ENCODE results near the gene TPH1.

Gene TPH1

DNA sequence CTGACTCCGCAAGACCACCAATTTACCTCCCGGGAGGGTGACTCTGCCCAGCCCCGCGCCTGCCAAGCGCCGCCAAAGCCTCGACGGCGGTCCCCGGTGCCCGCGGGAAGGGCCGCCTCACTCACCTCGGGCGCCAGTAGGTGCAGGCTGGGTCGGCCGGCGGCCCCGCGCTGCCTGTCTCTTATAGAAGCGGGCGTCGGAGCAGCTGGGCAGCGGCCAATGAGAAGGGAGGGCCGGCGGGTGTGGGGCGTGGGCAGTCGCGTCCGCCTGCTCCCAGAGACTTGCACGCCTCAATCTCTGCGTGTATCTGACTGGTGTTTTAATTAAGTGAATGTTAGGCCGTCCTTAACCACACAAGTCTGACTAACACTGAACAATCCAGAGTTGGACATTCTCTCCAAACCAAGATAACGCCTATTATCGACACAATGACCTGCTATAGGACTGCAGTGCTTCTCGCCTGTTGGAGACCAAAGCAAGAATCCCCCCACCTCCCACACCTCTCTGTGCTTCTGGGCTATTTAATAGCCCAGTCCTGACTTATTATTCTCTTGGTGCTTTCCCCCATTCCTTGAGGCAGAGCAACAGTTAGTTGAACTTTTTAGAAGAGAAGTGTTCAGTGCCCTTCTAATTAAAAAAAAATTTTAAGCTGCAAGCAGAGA, at the start of gene TPH1:
TSS of gene TPH1 (minus strand) at position 154 of the 662 bp plus-strand sequence. CDS start 5,507 bp downstream, outside the sequence.
- DNase-seq (ENCODE audit: low read depth in 3 of 3): no peak

DNA sequence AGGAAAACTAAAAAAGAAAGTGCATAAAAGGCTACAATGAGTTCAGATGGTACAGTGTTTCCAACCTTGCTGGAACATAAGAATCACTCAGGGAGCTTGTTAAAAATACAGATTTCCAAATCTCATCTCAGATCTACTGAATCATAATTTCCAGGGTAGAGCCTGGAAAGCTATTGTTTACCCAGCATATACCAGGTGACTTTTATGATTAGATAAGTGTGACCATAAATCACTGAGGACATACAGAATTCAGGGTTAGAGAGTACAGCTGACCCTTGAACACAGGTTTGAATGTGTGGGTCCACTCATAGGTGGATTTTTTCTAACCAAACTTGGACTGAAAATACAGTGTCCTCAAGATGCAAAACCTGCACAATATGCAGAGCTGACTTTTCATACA, 47.9 kb upstream of the TPH1 start:
- no peak for DNase-seq (ENCODE audit: low read depth in 3 of 3)

DNA sequence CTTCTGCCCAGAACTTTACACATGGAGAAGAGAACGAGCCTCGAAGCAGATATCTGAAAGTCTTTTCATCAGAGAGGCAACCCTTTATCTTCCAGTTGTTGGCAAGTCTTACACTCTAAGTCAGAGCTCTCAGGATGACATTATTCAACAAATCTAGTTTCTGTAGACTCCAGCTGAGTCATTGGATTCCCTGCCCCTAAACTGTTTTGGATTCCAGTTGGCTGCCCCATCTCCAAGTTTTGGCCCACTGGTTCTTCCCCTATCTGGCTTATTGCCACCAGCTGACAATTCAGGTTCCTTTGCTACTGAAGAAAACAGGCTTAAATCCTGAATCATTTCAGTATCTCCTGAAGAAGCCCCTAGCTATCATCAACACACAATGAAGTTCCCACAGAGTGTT, 45.7 kb upstream of the TPH1 start:
- DNase-seq (ENCODE audit: low read depth in 3 of 3): no peak

DNA sequence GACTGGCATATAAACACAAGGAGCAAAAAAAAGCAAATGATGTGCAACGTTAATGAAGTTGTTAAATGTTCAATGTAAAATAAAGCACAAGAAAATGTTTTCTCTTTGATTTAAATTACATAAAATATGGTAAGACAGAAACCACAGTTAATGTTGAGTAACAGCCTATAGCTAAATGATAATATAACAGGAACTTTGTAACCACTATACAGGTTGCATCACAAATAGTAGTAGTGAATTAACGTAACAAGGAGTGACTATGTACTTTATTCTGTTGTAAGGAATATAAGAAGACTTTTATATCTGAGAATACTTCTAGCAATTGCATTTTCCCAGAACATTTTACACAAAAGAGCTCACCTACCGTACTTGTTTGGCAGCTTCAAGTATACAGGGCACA, 42.9 kb upstream of the TPH1 start:
- DNase-seq (ENCODE audit: low read depth in 3 of 3): no peak

DNA sequence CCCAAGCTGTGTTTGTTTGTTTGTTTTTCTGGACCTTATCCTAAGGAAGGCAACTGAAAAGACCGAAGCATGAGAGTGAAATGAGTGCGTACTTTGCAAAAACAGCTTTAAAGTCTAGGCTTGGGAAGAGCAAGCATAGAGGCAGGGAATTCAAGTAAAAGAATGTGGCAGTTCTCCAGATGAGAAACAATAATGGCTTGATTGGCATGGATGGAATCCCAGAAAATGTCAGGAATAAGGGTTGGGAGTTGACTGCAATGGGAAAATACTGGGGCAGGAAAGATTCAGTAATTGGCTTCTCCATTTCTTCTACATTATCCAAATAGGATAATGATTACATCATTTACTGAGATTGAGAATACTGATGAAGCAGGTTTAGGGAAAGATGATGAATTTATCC, 42.3 kb upstream of the TPH1 start:
- DNase-seq (ENCODE audit: low read depth in 3 of 3): no peak

DNA sequence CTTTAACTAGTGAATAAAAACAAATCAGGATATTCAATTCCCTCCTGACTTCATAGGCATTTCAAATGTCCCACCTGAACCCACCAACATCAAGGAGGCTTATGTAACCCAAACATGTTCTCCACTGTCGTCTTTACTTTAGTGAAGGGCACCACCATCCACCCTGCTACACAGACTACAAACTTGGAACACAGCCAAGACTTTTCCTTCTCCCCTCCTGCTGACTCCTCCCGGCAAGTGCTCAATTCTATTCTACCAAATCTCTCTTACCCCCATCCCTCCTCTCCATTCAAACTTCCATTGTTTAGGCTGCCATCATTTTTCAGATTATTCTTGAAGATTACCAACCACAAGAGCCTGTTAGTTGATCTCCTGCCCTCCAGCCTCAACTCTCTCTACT, 35.5 kb upstream of the TPH1 start:
- no peak for DNase-seq (ENCODE audit: low read depth in 3 of 3)

DNA sequence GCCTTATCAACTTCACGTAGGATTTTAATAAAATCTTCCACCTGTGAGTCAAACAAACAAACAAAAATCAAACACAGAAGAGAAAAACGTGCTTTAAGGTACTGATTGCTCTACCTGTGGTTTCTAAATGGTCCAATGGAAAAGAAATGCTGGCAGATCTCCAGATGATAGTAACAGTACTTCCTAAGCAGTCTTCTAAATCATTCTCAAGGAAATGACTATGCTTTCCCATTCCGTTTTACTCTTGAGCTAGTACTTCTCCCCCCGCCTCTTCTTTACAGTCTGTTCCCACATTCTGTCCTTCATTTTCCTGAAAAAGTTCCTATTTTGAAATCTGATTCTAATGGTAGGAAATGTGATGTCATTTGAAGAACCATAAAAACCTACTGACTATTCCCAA, 34.4 kb upstream of the TPH1 start:
- no peak for DNase-seq (ENCODE audit: low read depth in 3 of 3)

DNA sequence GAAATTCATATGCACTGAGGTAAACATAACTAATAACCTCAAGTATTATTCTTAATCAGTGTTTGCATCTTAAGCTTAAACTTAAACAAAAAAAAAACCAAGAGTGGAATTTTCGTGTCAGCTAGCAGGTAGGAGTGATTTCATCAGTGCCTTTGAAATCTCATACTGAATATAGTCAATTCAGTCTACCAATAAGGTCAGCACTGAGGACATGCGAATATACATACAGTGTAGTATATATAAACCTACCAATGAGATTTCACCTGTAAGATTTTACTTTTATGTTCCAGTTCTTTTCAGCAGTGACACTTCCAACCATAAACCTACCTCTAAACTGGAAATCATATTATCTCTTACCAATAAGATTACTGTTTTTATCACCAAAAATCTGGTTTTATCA, 32.8 kb upstream of the TPH1 start:
- DNase-seq (ENCODE audit: low read depth in 3 of 3): no peak

DNA sequence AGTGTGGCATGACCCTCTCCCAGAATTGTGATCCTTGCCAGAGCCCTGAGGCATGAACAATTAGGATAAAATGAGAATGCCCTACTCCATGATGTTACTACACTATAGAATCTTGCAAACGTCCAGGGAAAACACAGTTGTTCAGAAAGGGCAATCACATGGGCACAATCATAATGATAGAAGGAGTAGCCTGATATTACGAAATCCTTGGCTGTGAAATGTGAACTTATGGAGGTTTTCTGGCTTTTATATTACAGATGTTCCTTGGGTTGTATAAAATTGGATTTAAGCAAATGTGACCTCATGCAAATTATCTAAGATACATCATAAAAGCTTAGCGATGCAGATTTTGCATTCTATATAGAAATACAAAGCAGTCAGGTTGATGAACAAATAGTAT, 29.4 kb upstream of the TPH1 start:
- DNase-seq (ENCODE audit: low read depth in 3 of 3): no peak

DNA sequence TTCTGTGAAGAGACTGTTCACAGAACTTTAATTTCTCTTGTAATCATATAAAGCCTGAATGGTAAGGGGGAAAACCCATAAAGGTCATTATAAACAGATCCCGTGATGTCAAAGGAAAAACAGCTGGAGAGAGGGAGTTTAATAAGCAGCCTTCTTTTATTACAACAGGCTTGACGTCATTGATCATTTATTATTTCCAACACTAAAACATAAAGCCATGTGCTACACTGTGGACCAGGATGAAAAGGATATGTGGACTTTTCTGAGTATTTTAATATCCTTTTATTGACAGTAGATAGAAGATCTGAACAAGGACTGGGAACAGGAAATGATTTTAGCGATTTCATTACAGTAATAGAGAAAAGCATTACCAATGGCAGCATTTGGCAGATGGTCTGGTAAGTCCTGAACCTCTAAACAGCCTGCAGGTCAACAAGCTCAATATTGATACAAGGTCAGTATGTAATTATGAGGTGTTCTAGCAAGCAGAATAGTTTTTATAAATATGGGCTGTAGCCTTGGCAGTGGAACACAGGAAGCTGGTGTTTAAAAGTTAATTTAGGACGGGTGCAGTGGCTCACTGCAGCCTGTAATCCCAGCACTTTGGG, 25.1 kb upstream of the TPH1 start:
- DNase-seq (ENCODE audit: low read depth in 3 of 3): no peak

DNA sequence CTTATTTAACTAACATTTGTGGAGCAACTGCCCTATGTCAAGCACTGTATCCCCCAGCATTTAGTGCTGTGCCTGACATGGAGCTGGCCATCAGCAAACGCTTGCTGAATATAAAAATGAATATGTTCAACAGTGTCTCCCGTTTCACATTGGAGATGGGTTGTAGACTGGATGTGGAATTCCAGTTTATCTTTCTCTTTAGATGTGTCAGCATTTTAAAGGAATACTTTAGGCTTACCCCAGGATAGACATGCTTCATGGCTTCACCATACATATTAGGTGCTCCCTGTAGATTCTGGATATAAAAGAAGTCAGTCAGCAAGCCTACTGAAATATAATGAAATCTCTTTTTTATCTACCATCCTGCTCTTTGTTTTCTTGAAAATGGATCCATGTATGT, 21.3 kb upstream of the TPH1 start:
- no peak for DNase-seq (ENCODE audit: low read depth in 3 of 3)

DNA sequence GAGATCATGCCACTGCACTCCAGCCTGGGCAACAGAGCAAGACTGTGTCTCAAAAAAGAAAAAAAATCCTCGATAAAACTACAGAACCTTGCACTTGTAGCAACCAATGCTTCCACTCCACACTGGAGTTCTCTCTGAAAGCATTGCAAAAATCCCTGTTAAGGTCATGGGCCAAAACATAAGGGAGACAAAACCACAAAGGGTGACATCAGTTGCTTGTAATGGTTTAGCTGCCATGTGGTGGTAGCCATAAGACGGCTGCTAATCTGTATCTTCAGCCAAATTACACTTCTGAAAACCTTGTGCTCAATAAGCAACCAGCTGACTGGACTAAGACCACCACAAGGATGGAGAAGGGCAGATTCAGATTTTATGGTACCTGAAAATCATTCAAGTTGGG, 20.6 kb upstream of the TPH1 start:
- DNase-seq (ENCODE audit: low read depth in 3 of 3): no peak

DNA sequence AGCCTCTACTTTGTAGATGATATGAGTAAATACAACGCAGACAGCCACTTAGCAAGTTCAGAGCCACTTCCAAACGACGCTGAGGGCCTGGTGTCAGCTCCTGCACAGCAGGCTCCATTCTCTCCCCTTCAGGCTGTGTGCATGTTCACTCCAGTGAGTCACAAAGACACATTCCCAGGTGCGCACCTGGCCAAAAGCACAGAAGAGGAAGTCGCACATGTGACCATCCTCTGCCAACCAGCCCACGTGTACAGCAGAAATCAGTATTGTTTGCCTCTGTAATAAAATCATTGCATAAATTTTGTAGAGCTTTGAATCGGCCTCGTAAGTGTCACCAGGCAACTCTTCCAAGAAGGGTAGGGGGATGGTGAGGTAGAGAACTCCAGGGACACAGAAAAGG, 19.5 kb upstream of the TPH1 start:
- no peak for DNase-seq (ENCODE audit: low read depth in 3 of 3)

DNA sequence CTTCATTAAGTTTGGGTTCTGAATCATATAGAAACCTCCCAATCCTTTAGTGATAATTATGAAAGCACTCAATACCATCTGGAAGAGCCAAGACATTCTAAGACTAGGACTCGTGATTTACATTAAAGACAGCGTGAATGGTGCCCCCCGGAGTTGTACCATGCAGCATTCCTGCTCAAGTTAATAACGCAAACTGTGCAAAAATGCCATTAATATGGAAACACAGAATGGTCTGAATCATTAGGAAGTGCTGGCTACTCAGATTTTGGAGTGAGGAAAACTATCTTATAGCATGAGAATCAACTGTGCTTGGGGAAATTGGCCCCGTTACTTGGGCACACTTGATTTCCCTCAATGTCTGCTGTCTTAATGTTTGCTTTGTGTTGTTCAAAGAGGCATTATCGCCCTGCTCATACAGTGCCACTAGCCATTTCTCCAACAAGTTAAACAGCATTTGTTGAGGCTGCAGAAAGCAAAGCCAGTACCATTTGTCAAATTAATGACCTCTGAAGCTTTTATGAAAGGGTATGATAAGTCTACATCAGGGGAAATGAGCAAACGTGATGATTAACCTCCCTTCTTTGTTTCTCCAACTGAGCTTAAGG, 18.5 kb upstream of the TPH1 start:
- no peak for DNase-seq (ENCODE audit: low read depth in 3 of 3)

DNA sequence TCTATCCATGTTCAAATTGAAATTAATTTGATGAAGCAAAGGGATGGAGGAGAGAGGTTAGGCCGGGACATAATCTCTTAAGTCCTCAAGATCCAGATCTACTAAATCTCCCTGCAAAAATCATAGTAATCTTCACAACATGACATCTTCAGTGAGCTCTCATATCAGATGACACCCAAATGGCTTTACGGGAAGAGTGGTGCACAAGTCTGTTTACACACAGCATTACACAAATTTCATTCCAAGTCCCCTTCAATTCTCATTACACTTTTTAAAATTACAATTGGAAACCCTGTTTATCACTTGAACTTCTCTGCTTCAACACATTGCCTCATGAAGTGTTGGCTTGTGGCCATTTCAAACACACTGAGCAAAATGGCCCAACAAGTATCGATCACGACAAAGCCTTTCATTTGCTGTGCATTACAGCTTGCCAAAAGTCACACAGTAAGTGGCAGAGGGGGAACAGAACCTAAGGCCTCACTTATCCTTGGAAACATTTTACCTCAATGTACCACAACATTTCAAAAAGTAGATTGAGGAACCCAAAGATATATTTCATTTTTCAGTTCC, 17.9 kb upstream of the TPH1 start:
- no peak for DNase-seq (ENCODE audit: low read depth in 3 of 3)

DNA sequence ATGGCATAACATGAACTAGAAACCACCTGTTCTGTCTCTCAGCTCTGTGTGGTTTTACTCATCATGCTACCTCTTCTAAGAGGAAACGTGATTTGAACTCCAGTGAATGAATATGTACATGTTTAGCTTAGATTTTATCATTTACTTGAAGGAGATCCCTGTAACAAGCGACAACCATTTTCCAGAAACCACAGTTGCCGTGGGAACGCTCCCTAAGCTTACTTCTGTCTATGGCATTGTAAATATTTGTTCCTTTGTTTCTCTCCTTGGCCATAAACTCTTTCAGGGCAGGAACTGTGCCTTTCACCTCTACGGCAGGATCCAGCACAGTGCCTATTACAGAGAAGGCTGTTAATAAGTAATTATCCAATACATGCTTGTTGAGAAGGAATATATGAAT, 17.1 kb upstream of the TPH1 start:
- no peak for DNase-seq (ENCODE audit: low read depth in 3 of 3)

DNA sequence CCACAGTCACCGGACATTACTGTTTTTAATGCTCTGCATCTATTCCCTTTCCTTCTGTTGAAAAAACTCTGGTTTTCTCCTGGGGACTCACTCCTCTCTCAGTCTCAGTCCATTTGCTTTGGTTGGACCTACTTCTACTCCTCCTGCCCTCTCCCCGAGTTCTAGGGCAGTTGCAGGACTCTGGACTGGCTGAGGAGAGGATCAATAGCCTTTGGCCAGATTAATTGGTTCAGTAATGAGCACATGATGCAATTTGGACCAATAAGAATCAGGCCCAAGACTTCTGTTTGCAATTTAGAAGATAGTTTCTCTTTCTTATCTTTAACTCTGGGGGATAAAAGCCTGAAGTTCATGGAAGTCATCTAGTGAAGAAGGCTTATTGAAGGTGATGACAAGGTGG, 15.3 kb upstream of the TPH1 start:
- DNase-seq (ENCODE audit: low read depth in 3 of 3): no peak

DNA sequence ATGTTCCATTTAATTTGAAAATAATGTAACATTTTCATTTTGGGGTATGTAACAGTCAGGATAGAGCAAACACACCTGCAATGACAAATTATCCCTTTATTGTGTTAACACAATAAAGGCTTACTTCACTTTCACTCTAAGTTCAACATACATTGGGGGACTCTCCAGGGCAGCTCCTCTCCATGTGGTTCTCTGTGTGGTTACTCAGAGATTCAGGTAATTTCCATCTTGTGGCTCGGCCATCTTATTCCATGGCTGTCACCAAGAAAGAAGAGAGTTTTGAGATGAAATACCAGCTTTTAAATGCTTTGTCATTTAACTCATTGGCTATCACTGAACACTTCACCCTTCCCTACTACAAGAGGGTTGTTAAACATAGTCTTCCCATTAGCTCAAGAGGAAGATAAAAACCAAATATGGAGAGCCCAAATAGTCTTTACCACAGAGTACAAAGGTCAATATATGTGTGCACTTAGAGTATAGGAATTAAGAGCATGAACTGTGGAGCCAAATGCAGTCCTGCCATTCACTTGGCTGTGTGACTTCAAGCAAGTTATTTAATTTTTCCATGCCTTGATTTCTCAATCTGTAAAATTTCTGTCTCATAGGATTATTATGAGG, 10.6 kb upstream of the TPH1 start:
- DNase-seq (ENCODE audit: low read depth in 3 of 3): no peak

DNA sequence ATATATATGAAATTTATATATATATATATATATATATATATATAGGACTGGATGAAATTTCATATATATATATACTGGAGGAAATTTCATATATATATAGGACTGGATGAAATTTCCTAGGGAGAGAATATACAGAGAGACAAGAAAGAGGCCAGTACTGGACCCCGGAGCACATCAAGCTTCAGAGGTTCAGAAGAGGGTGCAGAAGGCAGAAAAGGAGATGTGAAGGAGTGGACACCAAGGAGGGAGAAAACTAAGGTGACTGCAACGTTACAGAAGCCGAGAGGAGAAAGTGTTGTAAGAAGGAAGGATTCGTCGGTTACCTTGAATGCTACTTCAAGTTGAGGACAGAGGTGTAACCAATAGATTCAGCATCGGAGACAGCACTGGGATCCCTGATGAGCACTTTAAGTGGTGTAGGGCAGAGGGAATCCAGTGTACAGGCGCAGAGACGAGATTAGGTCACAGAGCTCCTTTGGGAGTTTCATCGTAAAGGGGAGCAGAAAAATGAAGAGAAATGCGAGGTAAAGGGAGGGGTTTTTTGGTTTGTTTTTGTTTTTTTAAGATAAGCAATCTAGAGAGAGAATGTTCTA, 8.5 kb upstream of the TPH1 start:
- no peak for DNase-seq (ENCODE audit: low read depth in 3 of 3)

DNA sequence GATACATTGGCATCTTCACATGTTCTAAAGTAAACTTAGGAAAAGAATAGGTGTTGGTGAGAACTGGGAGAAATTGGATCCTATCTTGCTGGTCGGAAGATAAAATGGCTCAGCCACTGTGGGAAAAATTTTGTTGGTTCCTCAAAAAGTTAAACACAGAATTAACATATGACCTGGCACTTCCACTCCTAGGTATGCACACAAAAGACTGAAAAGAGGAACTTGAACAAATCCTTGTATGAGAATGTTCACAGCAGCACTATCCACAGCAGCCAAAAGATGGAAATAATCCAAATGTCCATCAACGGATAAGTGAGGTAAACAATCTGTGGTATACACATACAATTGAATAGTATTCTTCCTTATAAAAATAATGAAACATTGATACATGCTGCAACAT, 4.8 kb upstream of the TPH1 start:
- DNase-seq (ENCODE audit: low read depth in 3 of 3): no peak

DNA sequence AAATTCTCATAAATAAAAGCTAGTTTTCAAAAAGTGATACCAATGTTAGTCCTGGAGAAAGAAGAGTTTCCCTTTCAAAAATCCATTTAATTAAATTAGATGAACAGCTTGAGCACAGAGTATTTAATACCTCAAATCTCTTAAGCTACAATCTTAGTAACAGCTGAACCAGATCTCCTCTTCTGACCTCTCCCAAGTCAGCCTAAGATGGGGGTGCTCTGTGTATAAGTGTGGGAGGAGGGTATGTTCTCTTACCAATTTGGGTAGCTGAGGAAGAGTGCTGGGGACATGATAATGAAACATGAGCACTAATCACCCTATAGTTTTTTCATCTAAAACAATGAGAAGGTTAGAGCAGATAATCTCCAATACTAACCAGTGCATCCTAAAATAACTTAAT, 9.6 kb downstream of the TPH1 start:
- DNase-seq (ENCODE audit: low read depth in 3 of 3): no peak

DNA sequence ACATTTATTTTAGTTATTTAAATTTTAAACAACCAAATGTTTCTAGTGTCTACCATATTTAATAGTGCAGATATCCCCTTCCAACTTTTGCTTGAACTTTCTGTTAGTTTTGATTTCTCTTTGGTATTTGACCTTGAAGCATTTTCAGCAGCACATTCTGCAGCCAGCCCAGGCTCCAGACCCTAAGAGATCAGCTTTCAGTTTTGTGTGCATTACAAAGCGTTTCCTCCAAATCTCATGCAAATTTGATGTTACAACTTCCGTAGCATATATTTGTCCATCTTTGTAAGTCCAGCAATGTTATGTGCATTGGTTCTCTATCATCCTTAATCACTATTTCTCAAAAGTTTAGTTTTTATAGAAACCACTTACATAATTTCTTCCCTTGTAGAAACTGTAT, 18.6 kb downstream of the TPH1 start:
- DNase-seq (ENCODE audit: low read depth in 3 of 3): no peak

Data from stimulated activated CD4-positive, alpha-beta T cell treated with anti-CD3 and anti-CD28 coated beads, TNF-alpha, amount 100 ng/mL, for 48 hours (primary cell).